HCT116 (cell line): ENCODE data around the gene CEACAM3. TPM values are rescaled to one million over a fixed set of nuclear protein-coding genes. Genes with fewer than 3 reads are reported as not detected.
"Not testable (repeated sequence)": the region's sequence is repeated elsewhere in the genome, so short reads cannot be mapped to it uniquely, and the experiment has no call there.

Experiments used
- ATAC-seq: fragments of 200-7000 bp; cut with Tn5 transposase; 2 replicates; pipeline ENCODE4 v1.9.1; 2020; ENCODE audit warnings: mild to moderate bottlenecking, moderate library complexity
- BruUV-seq: library from RNA; stranded (reverse); fragments of 400-500 nt; replicated peaks from 2 replicates; lab custom pipeline; 2021; lab: Mats Ljungman, UMichigan
- CTCF ChIA-PET: fragments of 300-600 bp; sonication (Branson Sonifier 250); formaldehyde crosslinking; loops from one replicate; lab custom pipeline; 2021; ENCODE audit warnings: antibody characterized with exemption; lab: Charles Lee
- POLR2A ChIA-PET: fragments of 300-600, 350-600 bp; sonication (Branson Sonifier 250); formaldehyde crosslinking; loops from one replicate; lab custom pipeline; 2021; ENCODE audit warnings: antibody characterized with exemption; lab: Charles Lee
- RAD21 ChIA-PET, 2 experiments: fragments of 300-600 bp; sonication (Branson Sonifier 250); formaldehyde crosslinking; loops; one replicate each; lab custom pipeline; 2023; ENCODE audit warnings: low total read pairs in 2 of 2; ENCODE audit not compliant: uncharacterized antibody in 2 of 2, unreplicated experiment in 2 of 2, low non-redundant PET in 1 of 2; lab: Charles Lee
- DNase-seq: peaks from one replicate; pipeline ENCODE4 v3.0.0-alpha.2; 2010; ENCODE audit warnings: low read depth, low spot score
- H2AFZ ChIP-seq: fragments of 200-600 bp; shearing (Covaris generic), sonication (generic); 2 replicates; pipeline ENCODE4 v1.6.1; 2017; ENCODE audit warnings: low read depth, mixed run types, mixed read lengths, antibody characterized with exemption, low read length; ENCODE audit not compliant: poor library complexity, severe bottlenecking
- H3K27ac ChIP-seq: 2 replicates; pipeline ENCODE4 v1.5.1; 2012; ENCODE audit warnings: low read depth, low read length
- H3K27me3 ChIP-seq: fragments of 200-600 bp; sonication (generic); 2 replicates; pipeline ENCODE4 v1.6.1; 2016; ENCODE audit warnings: mixed run types, low read length, mixed read lengths; ENCODE audit not compliant: insufficient read depth
- H3K36me3 ChIP-seq, 2 experiments: fragments of 200-500 bp in 1 of 2; fragments of 200-600 bp in 1 of 2; sonication (Bioruptor generic) in 1 of 2; sonication (generic) in 1 of 2; 2 replicates each; pipeline versions ENCODE4 v1.5.1 to v1.6.1; 2014 to 2016; ENCODE audit warnings: low read length in 2 of 2, inconsistent platforms in 1 of 2, mixed read lengths in 1 of 2, mixed run types in 1 of 2; ENCODE audit not compliant: insufficient read depth in 2 of 2, control insufficient read depth in 1 of 2
- H3K4me1 ChIP-seq, 2 experiments: fragments of 200-600 bp in 1 of 2; sonication (generic) in 1 of 2; 2 replicates each; pipeline versions ENCODE4 v1.5.1 to v1.6.1; 2012 to 2017; ENCODE audit warnings: low read length in 2 of 2, inconsistent platforms in 1 of 2, mild to moderate bottlenecking in 1 of 2, mixed read lengths in 1 of 2, mixed run types in 1 of 2, moderate library complexity in 1 of 2; ENCODE audit not compliant: insufficient read depth in 2 of 2, control insufficient read depth in 1 of 2
- H3K4me2 ChIP-seq: fragments of 200-600 bp; sonication (generic); 2 replicates; pipeline ENCODE4 v1.6.1; 2017; ENCODE audit warnings: mixed run types, low read length, mixed read lengths
- H3K4me3 ChIP-seq, 2 experiments: fragments of 200-600 bp in 1 of 2; sonication (generic) in 1 of 2; replicated peaks in 1 of 2; 2 replicates each; pipeline ENCODE4 v1.5.1; 2011 to 2016; ENCODE audit warnings: low read length in 2 of 2, control low read depth in 1 of 2, low read depth in 1 of 2, mild to moderate bottlenecking in 1 of 2, mixed read lengths in 1 of 2, mixed run types in 1 of 2
- H3K79me2 ChIP-seq: fragments of 200-600 bp; sonication (generic); 2 replicates; pipeline ENCODE4 v1.6.1; 2017; ENCODE audit warnings: mild to moderate bottlenecking, mixed run types, low read length, moderate library complexity, mixed read lengths; ENCODE audit not compliant: insufficient read depth
- H3K9ac ChIP-seq: fragments of 200-600 bp; sonication (generic); 2 replicates; pipeline ENCODE4 v1.6.1; 2016; ENCODE audit warnings: low read length, mixed read lengths
- H3K9me2 ChIP-seq: fragments of 200-600 bp; sonication (generic), shearing (Covaris generic); 2 replicates; pipeline ENCODE4 v1.6.1; 2017; ENCODE audit warnings: mixed run types, mild to moderate bottlenecking, moderate library complexity; ENCODE audit not compliant: insufficient read depth
- H3K9me3 ChIP-seq, 2 experiments: fragments of 200-500 bp in 1 of 2; fragments of 200-600 bp in 1 of 2; sonication (Bioruptor generic) in 1 of 2; sonication (generic) in 1 of 2; 2 replicates each; pipeline ENCODE4 v1.6.1; 2014 to 2017; ENCODE audit warnings: low read length in 2 of 2, mixed read lengths in 2 of 2, inconsistent platforms in 1 of 2, low read depth in 1 of 2, mild to moderate bottlenecking in 1 of 2, mixed run types in 1 of 2, moderate library complexity in 1 of 2; ENCODE audit not compliant: control insufficient read depth in 1 of 2, insufficient read depth in 1 of 2
- H4K20me1 ChIP-seq: fragments of 200-600 bp; sonication (generic), shearing (Covaris generic); 2 replicates; pipeline ENCODE4 v1.6.1; 2017; ENCODE audit warnings: mixed run types, mild to moderate bottlenecking, moderate library complexity; ENCODE audit not compliant: insufficient read depth
- CBX3 ChIP-seq: IDR thresholded peaks from 2 replicates; pipeline ENCODE4 v1.6.1; 2012; ENCODE audit warnings: low read depth
- EZH2 ChIP-seq: fragments of 200-600 bp; sonication (generic); IDR thresholded peaks from 2 replicates; pipeline ENCODE4 v1.6.1; 2017; ENCODE audit warnings: antibody characterized with exemption, mixed run types
- JUND ChIP-seq: IDR thresholded peaks from 2 replicates; pipeline ENCODE4 v1.6.1; 2012
- SP1 ChIP-seq: IDR thresholded peaks from 2 replicates; pipeline ENCODE4 v1.6.1; 2012; ENCODE audit warnings: low read depth
- YY1 ChIP-seq: IDR thresholded peaks from 2 replicates; pipeline ENCODE4 v1.6.1; 2011; ENCODE audit warnings: low read length, low read depth, moderate library complexity, mild to moderate bottlenecking; ENCODE audit not compliant: insufficient replicate concordance; ENCODE audit errors: extremely low read depth
- ZFX ChIP-seq: fragments of 450-650 bp; IDR thresholded peaks from 2 replicates; pipeline ENCODE4 v1.6.1; 2017
- intact Hi-C: fragments of 100-400 bp; cut with micrococcal nuclease; formaldehyde crosslinking; loops from 2 replicates; pipeline ENCODE4 v1.10.0; 2022
- total RNA-seq: library from RNA; stranded (reverse); gene quantifications from one replicate; pipeline ENCODE4 v1.2.1, GENCODE V29; 2021; ENCODE audit not compliant: unreplicated experiment
- TF ChIP-seq, protein P1 (sequence below): IDR thresholded peaks from 2 replicates; pipeline ENCODE4 v1.6.1; 2011; ENCODE audit warnings: mild to moderate bottlenecking, low read length, moderate library complexity; ENCODE audit not compliant: insufficient replicate concordance; ENCODE audit errors: extremely low read depth

The CEACAM3 gene
- total RNA-seq, 1 experiment from 2014 or later = not detected

DNA sequence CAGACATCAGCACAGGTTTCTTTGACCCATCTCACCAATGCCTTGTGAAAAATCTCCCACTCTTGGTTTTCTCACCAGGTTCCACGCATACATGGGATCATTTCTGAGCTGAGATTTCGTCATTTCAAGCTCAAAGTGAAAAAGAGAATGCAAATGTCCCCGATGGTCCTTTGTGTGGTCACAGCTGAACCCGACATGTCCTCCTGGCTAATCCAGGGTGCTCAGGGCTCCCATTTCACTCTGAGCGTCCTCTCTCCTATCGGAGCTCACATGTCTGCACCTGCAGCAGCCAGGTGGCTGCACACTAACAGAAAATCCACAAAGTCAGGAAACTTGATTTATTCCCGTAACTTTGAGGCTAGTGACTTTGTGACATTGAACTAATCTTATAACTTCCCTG, 9.3 kb upstream of the CEACAM3 start (continued):
- TF ChIP-seq ZFX = no peak
- TF ChIP-seq CBX3 = no peak
- TF ChIP-seq, protein P1, sequence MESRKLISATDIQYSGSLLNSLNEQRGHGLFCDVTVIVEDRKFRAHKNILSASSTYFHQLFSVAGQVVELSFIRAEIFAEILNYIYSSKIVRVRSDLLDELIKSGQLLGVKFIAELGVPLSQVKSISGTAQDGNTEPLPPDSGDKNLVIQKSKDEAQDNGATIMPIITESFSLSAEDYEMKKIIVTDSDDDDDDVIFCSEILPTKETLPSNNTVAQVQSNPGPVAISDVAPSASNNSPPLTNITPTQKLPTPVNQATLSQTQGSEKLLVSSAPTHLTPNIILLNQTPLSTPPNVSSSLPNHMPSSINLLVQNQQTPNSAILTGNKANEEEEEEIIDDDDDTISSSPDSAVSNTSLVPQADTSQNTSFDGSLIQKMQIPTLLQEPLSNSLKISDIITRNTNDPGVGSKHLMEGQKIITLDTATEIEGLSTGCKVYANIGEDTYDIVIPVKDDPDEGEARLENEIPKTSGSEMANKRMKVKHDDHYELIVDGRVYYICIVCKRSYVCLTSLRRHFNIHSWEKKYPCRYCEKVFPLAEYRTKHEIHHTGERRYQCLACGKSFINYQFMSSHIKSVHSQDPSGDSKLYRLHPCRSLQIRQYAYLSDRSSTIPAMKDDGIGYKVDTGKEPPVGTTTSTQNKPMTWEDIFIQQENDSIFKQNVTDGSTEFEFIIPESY = no peak
- TF ChIP-seq JUND = no peak
- TF ChIP-seq EZH2 = no peak
- no peak for TF ChIP-seq SP1
- no peak for TF ChIP-seq YY1

DNA sequence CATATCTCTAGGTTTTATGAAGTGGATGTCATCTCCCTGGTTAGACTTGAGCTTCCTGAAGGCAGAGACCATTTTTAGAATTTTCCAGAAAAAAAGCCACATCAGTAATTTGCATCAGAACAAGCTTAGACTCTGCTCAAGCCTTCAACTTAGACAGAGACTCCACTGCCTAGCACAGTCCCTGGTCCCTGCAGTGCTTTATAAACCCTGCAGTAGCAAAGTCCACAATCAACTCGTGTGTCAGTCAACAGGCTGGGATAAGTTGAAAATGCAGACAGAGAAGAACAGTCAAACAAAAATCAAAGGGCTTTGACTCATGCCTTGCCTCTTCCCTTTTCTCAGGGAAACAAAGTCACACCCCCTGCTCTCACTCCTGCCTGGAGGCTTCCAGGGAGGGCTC, 7.9 kb upstream of the CEACAM3 start:
- RAD21 ChIA-PET, DNase-seq, H3K9ac ChIP-seq, H3K4me2 ChIP-seq, H4K20me1 ChIP-seq, BruUV-seq, H3K27ac ChIP-seq, POLR2A ChIA-PET, H3K9me2 ChIP-seq, H3K79me2 ChIP-seq, CTCF ChIA-PET, H3K36me3 ChIP-seq, H3K9me3 ChIP-seq, ATAC-seq, H2AFZ ChIP-seq, H3K4me3 ChIP-seq, H3K4me1 ChIP-seq: not testable (repeated sequence)
- H3K27me3 ChIP-seq = peaks cover 46% of the 10 kb centered on the region
- intact Hi-C loops = loop anchor here (5.0 kb wide), 1 partner anchor 81 kb away; the partner anchor contains the start of gene CEACAM5

- H3K36me3 ChIP-seq, H2AFZ ChIP-seq, DNase-seq, H3K4me1 ChIP-seq, H3K9me2 ChIP-seq, H3K27ac ChIP-seq, BruUV-seq, H3K79me2 ChIP-seq, H4K20me1 ChIP-seq, CTCF ChIA-PET, ATAC-seq, H3K9ac ChIP-seq, H3K4me2 ChIP-seq, POLR2A ChIA-PET, H3K4me3 ChIP-seq, H3K9me3 ChIP-seq, RAD21 ChIA-PET: not testable (repeated sequence)
- intact Hi-C loops = loop anchor here (5.0 kb wide), 1 partner anchor 82 kb away; the partner anchor contains the start of gene CEACAM5
- H3K27me3 ChIP-seq = peaks cover 43% of the 10 kb centered on the region
These were observed 7.3 kb upstream of the CEACAM3 start for GRCh38 chr19:41789053-41789452.
